ENCODE results near the gene SEC11C.

Gene SEC11C

GRCh38 chr18:59109375-59109774 lies 30.3 kb upstream of the SEC11C start:
- TF ChIP-seq CTCF (IDR thresholded peaks at IDR 0.05) (no peak), ZFX (IDR thresholded peaks at IDR 0.05; ENCODE audit: borderline replicate concordance) (no peak)
- H3K27ac ChIP-seq = no peak overlapping the region

GRCh38 chr18:59114160-59114559 lies 25.5 kb upstream of the SEC11C start:
- no peak overlapping the region for H3K27ac ChIP-seq
- no peak for TF ChIP-seq CTCF (IDR thresholded peaks at IDR 0.05)
- no peak for TF ChIP-seq ZFX (IDR thresholded peaks at IDR 0.05; ENCODE audit: borderline replicate concordance)

GRCh38 chr18:59123588-59124369 lies 15.9 kb upstream of the SEC11C start:
- H3K27ac ChIP-seq = no peak overlapping the region

GRCh38 chr18:59124370-59124704 lies 15.3 kb upstream of the SEC11C start:
- H3K27ac ChIP-seq = no peak overlapping the region
- TF ChIP-seq ZFX (IDR thresholded peaks at IDR 0.05; ENCODE audit: borderline replicate concordance) (no peak), CTCF (IDR thresholded peaks at IDR 0.05) (no peak)

More at GRCh38 chr18:59123588-59124369, 15.9 kb upstream of the SEC11C start:
- TF ChIP-seq CTCF (IDR thresholded peaks at IDR 0.05) = no peak
- no peak for TF ChIP-seq ZFX (IDR thresholded peaks at IDR 0.05; ENCODE audit: borderline replicate concordance)

- TF ChIP-seq CTCF (IDR thresholded peaks at IDR 0.05) = no peak
- TF ChIP-seq ZFX (IDR thresholded peaks at IDR 0.05; ENCODE audit: borderline replicate concordance) = no peak
- no peak overlapping the region for H3K27ac ChIP-seq
Measured at GRCh38 chr18:59127047-59127446, 12.6 kb upstream of the SEC11C start.

GRCh38 chr18:59129951-59130703 lies 9.6 kb upstream of the SEC11C start:
- TF ChIP-seq ZFX (IDR thresholded peaks at IDR 0.05; ENCODE audit: borderline replicate concordance) (no peak), CTCF (IDR thresholded peaks at IDR 0.05) (no peak)
- H3K27ac ChIP-seq = no peak overlapping the region
